Right lung (tissue), 5 donors: ENCODE results near the gene PRICKLE2. TPM values are rescaled to one million over a fixed set of nuclear protein-coding genes. Genes with fewer than 3 reads are reported as not detected.

Experiments used
- DNase-seq, 2 donors: peaks; one replicate each; pipeline ENCODE4 v3.0.0-alpha.2; 2013
- polyA plus RNA-seq, 5 donors: library from polyadenylated mRNA; unstranded; fragments of 120-200 nt; gene quantifications; one replicate each; pipeline versions ENCODE4 v1.2.1 to v1.2.3, GENCODE V29; 2013; ENCODE audit warnings: inconsistent platforms in 1 of 5, low replicate concordance in 1 of 5; ENCODE audit not compliant: insufficient read length in 5 of 5, insufficient read depth in 1 of 5

Gene PRICKLE2
- polyA plus RNA-seq, 5 donors = 31.6 to 45.1 (median 40.0) TPM

DNA sequence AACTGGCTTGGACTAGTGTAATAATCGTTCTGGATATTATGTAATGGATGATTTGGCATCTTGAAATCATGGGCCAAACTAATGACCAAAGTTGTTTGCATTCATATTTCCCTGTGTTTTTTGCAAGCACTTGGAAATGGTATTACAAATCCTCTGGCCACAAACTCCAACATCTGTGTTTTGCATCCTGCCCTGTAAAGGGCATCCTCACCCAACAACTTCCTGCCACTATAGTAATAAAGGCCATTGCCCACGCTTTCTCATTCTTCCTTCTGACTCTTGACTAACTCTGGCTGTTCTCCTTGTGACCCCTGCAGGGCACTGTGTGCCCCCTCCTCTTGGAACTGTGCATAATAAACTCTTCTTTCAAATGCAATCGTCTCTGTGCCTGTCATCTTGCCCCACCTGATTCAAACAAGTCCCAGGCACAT, 176.6 kb downstream of the PRICKLE2 start:
- no peak for DNase-seq

DNA sequence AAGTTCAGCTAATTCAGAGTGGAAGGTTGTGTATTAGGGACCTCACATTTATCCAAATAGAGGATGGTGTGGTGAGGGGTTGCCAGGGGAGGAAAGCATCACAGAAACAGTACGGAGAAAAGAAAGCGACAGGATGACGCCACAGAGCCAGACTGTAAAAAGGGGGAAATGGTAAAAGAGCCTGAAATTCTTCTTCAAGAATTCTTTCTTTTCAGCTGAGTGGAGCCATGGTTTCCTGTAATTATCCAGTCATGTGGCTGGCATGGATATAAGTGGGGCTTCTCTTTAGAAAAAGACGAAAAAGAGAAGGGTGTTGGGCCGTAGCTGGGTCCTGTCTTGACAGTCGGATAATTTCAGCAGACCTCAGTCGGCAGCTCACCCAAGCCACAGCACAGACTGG, 177.5 kb downstream of the PRICKLE2 start:
- no peak for DNase-seq

DNA sequence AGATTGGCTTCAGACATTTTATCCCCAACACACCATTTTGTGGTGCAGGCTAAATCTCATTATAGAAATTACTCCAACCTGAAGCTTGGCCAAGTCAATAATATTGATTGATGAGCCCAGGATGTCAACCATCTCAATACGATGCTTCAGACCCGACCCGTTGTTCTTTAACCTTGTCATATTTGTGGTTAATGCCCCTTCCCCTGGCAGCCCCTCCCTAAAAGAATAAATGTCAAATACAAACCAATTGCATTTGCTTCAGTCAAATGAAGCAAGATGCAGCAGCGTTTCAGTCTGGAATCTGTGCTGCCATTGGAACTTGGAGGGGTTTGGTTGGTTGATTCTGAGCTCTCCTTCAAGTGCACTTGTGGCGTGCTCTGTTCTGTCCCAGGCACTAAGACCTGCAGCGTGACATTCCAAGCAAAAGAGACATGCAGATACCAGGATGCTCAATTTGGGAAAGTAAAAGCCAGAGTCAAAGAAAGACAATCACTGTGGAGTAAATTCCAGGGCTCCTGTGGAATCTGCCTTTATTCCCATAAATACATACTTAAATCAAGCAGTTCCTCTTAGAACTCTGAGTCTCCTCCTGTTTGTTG, 178.2 kb downstream of the PRICKLE2 start:
- DNase-seq = no peak

DNA sequence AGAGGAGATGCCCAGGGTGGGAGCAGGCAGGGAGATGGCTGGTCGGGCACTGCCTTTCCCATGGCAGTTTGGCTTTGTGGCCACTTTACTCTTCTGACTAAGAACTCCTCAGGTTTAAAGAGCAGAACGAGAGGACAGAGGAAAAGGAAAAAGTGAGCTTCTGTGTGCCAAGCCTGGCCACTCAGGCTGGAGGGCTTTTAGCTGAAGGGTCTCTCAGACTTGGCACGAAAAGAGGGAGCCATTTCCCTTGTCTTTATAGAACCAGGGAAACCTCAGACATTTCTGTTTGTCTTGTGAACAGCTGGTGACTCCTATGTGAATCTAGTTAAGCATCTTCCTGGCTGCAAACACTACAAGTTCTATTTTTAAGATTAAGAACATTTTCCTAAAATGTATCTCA, 178.7 kb downstream of the PRICKLE2 start:
- no peak for DNase-seq

DNA sequence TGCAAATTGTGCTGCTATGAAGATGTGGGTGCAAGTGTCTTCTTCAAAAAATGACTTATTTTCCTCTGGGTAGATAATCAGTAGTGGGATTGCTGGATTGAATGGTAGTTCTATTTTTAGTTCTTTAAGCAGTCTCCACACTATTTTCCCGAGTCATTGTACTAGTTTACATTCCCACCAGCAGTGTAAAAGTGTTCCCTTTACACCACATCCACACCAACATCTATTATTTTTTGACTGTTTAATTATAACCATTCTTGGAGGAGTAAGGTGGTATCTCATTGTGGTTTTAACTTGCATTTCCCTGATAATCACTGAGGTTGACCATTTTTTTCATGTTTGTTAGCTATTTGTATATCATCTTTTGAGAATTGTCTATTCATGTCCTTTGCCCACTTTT, 182.3 kb downstream of the PRICKLE2 start:
- DNase-seq = no peak

Other genes starting within 250 kb of the PRICKLE2 start
- gene PSMD6, start 202.0 kb downstream of the PRICKLE2 start, polyA plus RNA-seq = 100 to 1,000 TPM in 2 of 5 donors, 10 to 100 TPM in 3; 85.1 to 114 (median 93.5) TPM